Left ventricle myocardium inferior (tissue), 1 donor: ENCODE results near the gene PSMC1. TPM values are rescaled to one million over a fixed set of nuclear protein-coding genes. Genes with fewer than 3 reads are reported as not detected.

ENCODE experiments used
- DNase-seq: peaks from one replicate; pipeline ENCODE4 v3.0.0-alpha.2; 2020
- H3K27ac ChIP-seq: fragments of 200-600 bp; replicated peaks from 2 replicates; pipeline ENCODE4 v1.8.0; 2021
- H3K27me3 ChIP-seq: fragments of 200-600 bp; 2 replicates; pipeline ENCODE4 v1.8.0; 2021; ENCODE audit warnings: low read depth
- H3K36me3 ChIP-seq: fragments of 200-600 bp; 2 replicates; pipeline ENCODE4 v1.8.0; 2021
- H3K4me1 ChIP-seq: fragments of 200-600 bp; 2 replicates; pipeline ENCODE4 v1.8.0; 2021
- H3K4me3 ChIP-seq: fragments of 200-600 bp; 2 replicates; pipeline ENCODE4 v1.8.0; 2021; ENCODE audit warnings: mild to moderate bottlenecking, moderate library complexity
- H3K9me3 ChIP-seq: fragments of 200-600 bp; replicated peaks from 2 replicates; pipeline ENCODE4 v1.8.0; 2021
- intact Hi-C: fragments of 100-400 bp; cut with micrococcal nuclease; formaldehyde crosslinking; loops from one replicate; pipeline ENCODE4 v1.11.0; 2022
- total RNA-seq: library from RNA; stranded (reverse); fragmentation: NEBNext Ultra II Directional; extraction: Animal tissue kit (Norgen Biotek cat#: 25700); gene quantifications from one replicate; pipeline ENCODE4 v1.2.1, GENCODE V29; 2021
- TF ChIP-seq, protein P1 (sequence below): fragments of 200-600 bp; IDR thresholded peaks from 2 replicates; pipeline ENCODE4 v1.8.0; 2021; ENCODE audit warnings: antibody characterized with exemption, mild to moderate bottlenecking, borderline replicate concordance
- donor health status: DM: no; HTN: yes; CAD: no; lungs with severe emphysema.

The PSMC1 gene
- total RNA-seq, 1 donor from 2014 or later: 121 TPM

DNA sequence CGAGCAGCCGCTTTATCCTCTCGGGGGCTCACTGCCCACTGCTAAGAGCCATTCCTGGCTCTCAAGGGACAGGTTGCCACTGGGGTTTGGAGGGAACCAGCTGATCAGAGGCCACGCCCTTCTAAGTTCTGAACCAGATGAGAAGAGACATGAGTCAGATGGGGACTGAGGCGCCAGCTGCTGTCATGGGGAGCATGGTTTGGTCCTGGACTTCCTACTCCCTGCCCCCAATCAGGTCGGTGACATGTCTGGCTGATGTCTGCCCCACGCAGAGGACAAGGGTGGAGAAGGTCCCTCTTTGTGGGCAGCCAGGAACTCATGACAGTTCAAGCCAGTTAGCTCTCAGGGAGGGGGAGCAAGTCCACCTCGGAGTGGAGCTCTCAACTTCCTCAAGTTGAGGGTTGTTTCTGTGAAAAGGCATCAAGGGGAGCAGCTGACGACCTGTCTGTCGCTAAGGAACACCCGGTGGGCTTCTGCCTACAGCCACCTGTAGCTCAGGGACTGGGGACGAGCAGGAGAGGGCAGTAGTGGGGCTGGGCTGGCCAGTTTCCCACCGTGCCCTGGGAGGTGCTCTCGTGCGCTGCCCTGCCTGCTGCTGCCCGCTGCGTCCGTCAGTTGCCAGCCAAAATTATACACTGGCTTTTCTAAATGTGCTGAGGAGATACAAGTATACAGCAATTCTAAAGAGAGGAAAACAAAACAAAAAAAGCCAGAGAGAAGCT is 20.5 kb downstream of the PSMC1 start:
- intact Hi-C loops: no loop called here
- Histone ChIP-seq H3K36me3 (peaks cover 74% of the 10 kb centered on the region), H3K4me3 (no peak overlapping the region), H3K27ac (peak overlapping the region; percentile 27), H3K4me1 (peaks cover 37% of the 10 kb centered on the region), H3K27me3 (no peaks in the 10 kb centered on the region), H3K9me3 (no peaks in the 10 kb centered on the region)
- no peak for DNase-seq
- TF ChIP-seq, protein P1, sequence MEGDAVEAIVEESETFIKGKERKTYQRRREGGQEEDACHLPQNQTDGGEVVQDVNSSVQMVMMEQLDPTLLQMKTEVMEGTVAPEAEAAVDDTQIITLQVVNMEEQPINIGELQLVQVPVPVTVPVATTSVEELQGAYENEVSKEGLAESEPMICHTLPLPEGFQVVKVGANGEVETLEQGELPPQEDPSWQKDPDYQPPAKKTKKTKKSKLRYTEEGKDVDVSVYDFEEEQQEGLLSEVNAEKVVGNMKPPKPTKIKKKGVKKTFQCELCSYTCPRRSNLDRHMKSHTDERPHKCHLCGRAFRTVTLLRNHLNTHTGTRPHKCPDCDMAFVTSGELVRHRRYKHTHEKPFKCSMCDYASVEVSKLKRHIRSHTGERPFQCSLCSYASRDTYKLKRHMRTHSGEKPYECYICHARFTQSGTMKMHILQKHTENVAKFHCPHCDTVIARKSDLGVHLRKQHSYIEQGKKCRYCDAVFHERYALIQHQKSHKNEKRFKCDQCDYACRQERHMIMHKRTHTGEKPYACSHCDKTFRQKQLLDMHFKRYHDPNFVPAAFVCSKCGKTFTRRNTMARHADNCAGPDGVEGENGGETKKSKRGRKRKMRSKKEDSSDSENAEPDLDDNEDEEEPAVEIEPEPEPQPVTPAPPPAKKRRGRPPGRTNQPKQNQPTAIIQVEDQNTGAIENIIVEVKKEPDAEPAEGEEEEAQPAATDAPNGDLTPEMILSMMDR: no peak

DNA sequence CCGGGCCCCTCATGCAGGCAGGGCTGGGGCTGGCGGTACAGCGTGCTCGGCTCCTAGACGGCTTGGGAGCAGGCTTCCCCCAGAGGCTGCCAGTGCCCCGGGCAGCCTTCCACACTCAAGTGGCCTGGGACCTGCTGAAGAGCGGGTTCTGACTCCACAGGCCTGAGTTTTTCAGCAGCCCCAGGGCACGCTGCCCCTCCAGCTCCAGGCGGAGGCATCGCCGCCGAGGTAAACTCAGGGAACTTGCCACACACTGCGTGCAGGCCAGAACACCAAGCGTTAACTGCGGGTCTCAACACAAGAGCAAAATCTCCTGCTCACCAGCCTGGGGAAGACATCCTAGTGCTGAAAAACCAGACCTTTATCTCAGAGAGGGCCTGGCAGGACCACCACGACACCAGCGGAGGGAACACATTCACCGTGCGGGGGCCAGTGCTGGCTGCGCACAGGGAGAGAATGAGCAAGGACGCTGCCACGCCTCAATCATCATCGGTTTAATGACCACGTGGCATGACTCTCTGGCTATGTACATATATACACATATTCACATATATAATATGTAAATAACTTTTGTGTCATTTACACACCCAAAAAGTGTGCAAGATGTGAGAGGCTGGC is 21.3 kb downstream of the PSMC1 start:
- TF ChIP-seq, protein P1: no peak
- no peak overlapping the region for H3K4me3 ChIP-seq
- intact Hi-C loops: no loop called here
- H3K27ac ChIP-seq: peak overlapping the region; percentile 44
- no peaks in the 10 kb centered on the region for H3K27me3 ChIP-seq
- peaks cover 37% of the 10 kb centered on the region for H3K4me1 ChIP-seq
- no peaks in the 10 kb centered on the region for H3K9me3 ChIP-seq
- peaks cover 77% of the 10 kb centered on the region for H3K36me3 ChIP-seq
- DNase-seq: no peak

DNA sequence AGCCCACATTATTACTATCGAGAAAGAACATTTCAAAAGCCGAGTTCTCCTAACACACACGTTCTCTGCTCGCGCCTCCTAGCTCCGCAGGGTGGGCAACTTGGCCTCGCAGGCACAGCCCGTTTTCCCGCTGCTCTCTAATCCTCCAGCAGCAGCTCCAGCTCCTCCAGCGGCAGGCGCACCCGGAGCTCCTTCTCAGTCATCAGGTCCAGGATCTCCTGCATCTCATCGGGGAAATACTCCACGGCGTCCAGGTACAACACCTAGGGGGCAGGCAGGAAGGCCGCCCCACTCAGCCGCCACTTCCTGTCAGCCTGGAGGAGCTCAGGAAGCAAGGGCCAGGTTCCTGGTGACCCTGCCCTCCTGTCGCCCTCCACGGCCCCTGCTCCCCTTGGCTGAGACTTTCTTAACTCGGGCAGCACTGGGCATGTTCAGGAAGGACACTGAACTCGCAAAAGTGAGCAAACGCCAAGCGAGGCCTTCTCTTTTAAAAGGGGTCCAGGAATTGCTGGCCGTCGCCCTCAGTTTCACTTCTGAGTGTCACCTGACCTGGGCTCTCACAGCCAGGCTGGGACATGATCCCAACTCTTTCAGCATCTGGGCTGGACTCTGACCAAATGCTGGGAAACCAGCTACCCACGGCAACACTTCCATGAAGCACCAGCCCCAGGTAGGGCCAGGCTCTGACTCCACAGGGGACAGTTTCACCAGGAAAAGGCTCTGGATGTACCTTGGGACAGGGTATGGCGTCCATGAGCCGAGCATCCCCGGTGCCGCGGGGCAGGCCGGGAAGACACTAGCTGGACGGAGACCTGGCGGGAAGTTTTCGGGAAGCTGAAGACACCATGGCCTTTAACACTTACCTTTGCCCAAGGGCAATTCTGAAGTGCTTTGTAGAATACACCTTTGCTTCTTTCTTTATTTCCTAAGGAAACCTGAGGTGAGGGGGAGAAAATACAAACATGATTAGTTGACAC is 22.1 kb downstream of the PSMC1 start:
- Histone ChIP-seq H3K27me3 (no peaks in the 10 kb centered on the region), H3K4me1 (peaks cover 29% of the 10 kb centered on the region), H3K27ac (peak overlapping the region; percentile 44), H3K4me3 (no peak overlapping the region), H3K36me3 (peaks cover 75% of the 10 kb centered on the region), H3K9me3 (no peaks in the 10 kb centered on the region)
- TF ChIP-seq, protein P1: no peak
- intact Hi-C loops: no loop called here
- DNase-seq: no peak

DNA sequence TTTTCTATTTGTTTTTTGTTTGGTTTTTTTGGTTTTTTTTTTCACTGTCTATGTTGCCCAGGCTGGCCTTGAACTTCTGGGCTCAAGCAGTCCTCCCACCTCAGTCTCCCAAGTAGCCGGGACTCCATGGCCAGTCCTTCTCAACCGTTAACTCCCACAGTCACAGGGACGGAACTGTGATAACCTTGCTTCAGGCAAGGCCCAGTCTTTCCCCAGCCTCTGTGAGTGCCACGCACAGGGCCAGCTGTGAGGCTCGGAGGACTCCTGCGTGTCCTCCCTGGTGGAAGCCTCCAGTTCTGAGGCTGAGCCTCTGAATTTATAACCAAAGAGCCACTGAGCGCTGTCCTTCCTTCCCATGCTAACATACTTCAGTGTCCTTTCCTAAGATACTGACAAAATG is 23.7 kb downstream of the PSMC1 start:
- no peak overlapping the region for H3K27ac ChIP-seq
- H3K36me3 ChIP-seq: peaks cover 79% of the 10 kb centered on the region
- H3K4me3 ChIP-seq: no peak overlapping the region
- DNase-seq: no peak
- no peaks in the 10 kb centered on the region for H3K27me3 ChIP-seq
- intact Hi-C loops: no loop called here
- peaks cover 24% of the 10 kb centered on the region for H3K4me1 ChIP-seq
- H3K9me3 ChIP-seq: no peaks in the 10 kb centered on the region
- TF ChIP-seq, protein P1: no peak

- peaks cover 88% of the 10 kb centered on the region for H3K36me3 ChIP-seq
- intact Hi-C loops: no loop called here
Observed at GRCh38 chr14:90281261-90281660, 24.9 kb downstream of the PSMC1 start.

More at GRCh38 chr14:90281261-90281660, 24.9 kb downstream of the PSMC1 start:
- Histone ChIP-seq H3K4me3 (no peak overlapping the region), H3K27me3 (no peaks in the 10 kb centered on the region), H3K4me1 (peaks cover 16% of the 10 kb centered on the region), H3K27ac (no peak overlapping the region), H3K9me3 (no peaks in the 10 kb centered on the region)
- no peak for DNase-seq
- TF ChIP-seq, protein P1: no peak
